HG03280 (cell line): ENCODE measurements around the gene COPE.

ENCODE experiments used
- ATAC-seq: cut with Tn5 transposase; IDR thresholded peaks from one replicate; pipeline ENCODE4 v1.9.1; 2021; ENCODE audit warnings: mild to moderate bottlenecking, moderate library complexity; ENCODE audit not compliant: unreplicated experiment

The COPE gene

GRCh38 chr19:18853755-18854427 is 65.3 kb downstream of the COPE start:
- no peak for ATAC-seq

GRCh38 chr19:18852648-18853047 is 66.5 kb downstream of the COPE start:
- no peak for ATAC-seq

GRCh38 chr19:18851673-18852325 is 67.4 kb downstream of the COPE start:
- no peak for ATAC-seq

DNA sequence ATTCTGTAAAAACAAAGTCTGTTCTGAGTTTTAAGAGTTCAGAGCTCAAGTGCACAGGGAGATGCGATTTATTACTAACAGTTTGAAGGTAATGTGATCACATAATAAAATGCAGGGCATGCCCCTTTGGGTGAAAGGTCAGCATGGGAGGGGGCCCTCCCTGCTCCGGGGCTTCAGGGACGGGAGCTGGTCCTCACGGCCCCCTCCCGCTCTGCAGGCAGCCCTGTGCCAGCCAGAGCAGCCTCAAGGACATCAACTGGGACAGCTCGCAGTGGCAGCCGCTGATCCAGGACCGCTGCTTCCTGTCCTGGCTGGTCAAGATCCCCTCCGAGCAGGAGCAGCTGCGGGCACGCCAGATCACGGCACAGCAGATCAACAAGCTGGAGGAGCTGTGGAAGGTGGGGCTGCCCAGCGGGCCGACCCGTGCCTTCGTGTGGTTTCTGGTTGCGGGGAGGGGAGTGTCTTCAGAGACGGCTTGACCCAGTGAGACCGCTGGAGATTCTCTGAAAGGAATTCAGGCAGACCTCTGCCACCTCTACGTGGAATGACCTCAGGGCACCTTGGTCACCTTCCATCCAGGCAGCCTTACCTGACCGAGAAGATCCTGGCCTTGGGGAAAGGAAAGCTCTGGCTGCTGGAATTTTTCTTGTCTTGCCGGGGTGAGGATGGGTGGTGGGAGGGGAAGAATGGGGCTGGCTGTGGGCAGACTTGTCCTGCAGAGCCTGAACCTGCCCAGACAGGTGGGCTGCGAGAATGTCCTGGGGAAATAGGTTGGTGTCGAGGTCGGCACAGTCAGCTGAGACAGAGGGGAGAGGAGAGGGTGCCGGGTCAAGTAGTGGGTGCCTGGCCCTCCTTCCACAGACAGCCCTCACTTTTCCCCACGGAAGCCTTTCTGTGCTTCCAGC is 68.5 kb downstream of the COPE start:
- no peak for ATAC-seq

- ATAC-seq: no peak
Observed at GRCh38 chr19:18849838-18850400, 69.3 kb downstream of the COPE start.
